H9 (cell line): ENCODE data around the gene PEAK3. TPM values are rescaled to one million over a fixed set of nuclear protein-coding genes. Genes with fewer than 3 reads are reported as not detected.

ENCODE experiments used
- DNase-seq: peaks from one replicate; pipeline ENCODE4 v3.0.0-alpha.2; 2017
- H2AFZ ChIP-seq: one replicate; pipeline ENCODE4 v1.6.1; 2013; ENCODE audit warnings: mild to moderate bottlenecking, low read length, control low read depth, moderate library complexity
- H2AK5ac ChIP-seq: 2 replicates; pipeline ENCODE4 v1.6.1; 2013; ENCODE audit warnings: low read length, control low read depth, mixed read lengths; ENCODE audit not compliant: insufficient read length
- H2BK120ac ChIP-seq: one replicate; pipeline ENCODE4 v1.6.1; 2013; ENCODE audit warnings: low read depth, mild to moderate bottlenecking, low read length, control low read depth, inconsistent platforms; ENCODE audit not compliant: poor library complexity, severe bottlenecking
- H2BK12ac ChIP-seq: 2 replicates; pipeline ENCODE4 v1.6.1; 2013; ENCODE audit warnings: low read length, control low read depth, mixed read lengths, low read depth; ENCODE audit not compliant: insufficient read length
- H2BK15ac ChIP-seq: 2 replicates; pipeline ENCODE4 v1.6.1; 2013; ENCODE audit warnings: low read depth, low read length, control low read depth
- H2BK20ac ChIP-seq: one replicate; pipeline ENCODE4 v1.6.1; 2013; ENCODE audit warnings: low read depth, mild to moderate bottlenecking, low read length, control low read depth, inconsistent platforms; ENCODE audit not compliant: poor library complexity, severe bottlenecking
- H2BK5ac ChIP-seq: 2 replicates; pipeline ENCODE4 v1.6.1; 2013; ENCODE audit warnings: low read length, control low read depth, mixed read lengths; ENCODE audit not compliant: insufficient read length
- H3K14ac ChIP-seq: 2 replicates; pipeline ENCODE4 v1.6.1; 2013; ENCODE audit warnings: low read length, control low read depth; ENCODE audit not compliant: insufficient read depth
- H3K18ac ChIP-seq: 2 replicates; pipeline ENCODE4 v1.6.1; 2013; ENCODE audit warnings: low read depth, mild to moderate bottlenecking, mixed read lengths, low read length, control low read depth; ENCODE audit not compliant: insufficient read length
- H3K23ac ChIP-seq: 2 replicates; pipeline ENCODE4 v1.6.1; 2013; ENCODE audit warnings: low read length, control low read depth, mixed read lengths, low read depth; ENCODE audit not compliant: insufficient read length
- H3K23me2 ChIP-seq: 2 replicates; pipeline ENCODE4 v1.6.1; 2013; ENCODE audit warnings: low read depth, mild to moderate bottlenecking, mixed read lengths, low read length, control low read depth; ENCODE audit not compliant: insufficient read length, poor library complexity, severe bottlenecking
- H3K27ac ChIP-seq: 2 replicates; pipeline ENCODE4 v1.5.1; 2013; ENCODE audit warnings: low read length, control low read depth, mixed read lengths, low read depth; ENCODE audit not compliant: insufficient read length
- H3K27me3 ChIP-seq: 2 replicates; pipeline ENCODE4 v1.6.1; 2013; ENCODE audit warnings: low read length, control low read depth, inconsistent platforms; ENCODE audit not compliant: insufficient read depth
- H3K4ac ChIP-seq: 2 replicates; pipeline ENCODE4 v1.6.1; 2013; ENCODE audit warnings: low read depth, mild to moderate bottlenecking, control low read depth, inconsistent platforms, low read length, moderate library complexity
- H3K4me1 ChIP-seq: 2 replicates; pipeline ENCODE4 v1.6.1; 2013; ENCODE audit warnings: low read length, control low read depth, inconsistent platforms; ENCODE audit not compliant: insufficient read depth
- H3K4me2 ChIP-seq: 2 replicates; pipeline ENCODE4 v1.6.1; 2013; ENCODE audit warnings: low read length, control low read depth, mixed read lengths; ENCODE audit not compliant: insufficient read length, insufficient read depth
- H3K56ac ChIP-seq: 2 replicates; pipeline ENCODE4 v1.6.1; 2013; ENCODE audit warnings: low read depth, mild to moderate bottlenecking, mixed read lengths, low read length, control low read depth; ENCODE audit not compliant: insufficient read length
- H3K79me1 ChIP-seq: 2 replicates; pipeline ENCODE4 v1.6.1; 2013; ENCODE audit warnings: low read depth, mild to moderate bottlenecking, moderate library complexity, low read length, control low read depth, inconsistent platforms; ENCODE audit not compliant: insufficient read depth, poor library complexity, severe bottlenecking
- H3K79me2 ChIP-seq: 2 replicates; pipeline ENCODE4 v1.6.1; 2013; ENCODE audit warnings: low read length, control low read depth, inconsistent platforms; ENCODE audit not compliant: insufficient read depth
- H3K9ac ChIP-seq: 2 replicates; pipeline ENCODE4 v1.6.1; 2013; ENCODE audit warnings: low read length, control low read depth, mixed read lengths; ENCODE audit not compliant: insufficient read length; ENCODE audit errors: extremely low read depth
- H3K9me3 ChIP-seq: one replicate; pipeline ENCODE4 v1.6.1; 2013; ENCODE audit warnings: low read depth, low read length, inconsistent platforms; ENCODE audit not compliant: control insufficient read depth
- H3T11ph ChIP-seq: one replicate; pipeline ENCODE4 v1.6.1; 2013; ENCODE audit warnings: mild to moderate bottlenecking, low read length, control low read depth, inconsistent platforms
- H4K20me1 ChIP-seq: one replicate; pipeline ENCODE4 v1.6.1; 2013; ENCODE audit not compliant: control insufficient read depth, insufficient read length, insufficient read depth
- H4K5ac ChIP-seq: 2 replicates; pipeline ENCODE4 v1.6.1; 2013; ENCODE audit warnings: low read depth, mild to moderate bottlenecking, mixed read lengths, low read length, control low read depth; ENCODE audit not compliant: insufficient read length
- H4K8ac ChIP-seq: replicated peaks from 2 replicates; pipeline ENCODE4 v1.6.1; 2013; ENCODE audit warnings: low read length, control low read depth, mixed read lengths, low read depth; ENCODE audit not compliant: insufficient read length
- H4K91ac ChIP-seq: 2 replicates; pipeline ENCODE4 v1.6.1; 2013; ENCODE audit warnings: low read depth, mild to moderate bottlenecking, moderate library complexity, mixed read lengths, low read length, control low read depth; ENCODE audit not compliant: insufficient read length
- H3K27ac Mint-ChIP-seq, 3 experiments: 2 replicates in 2 of 3; 3 replicates in 1 of 3; pipeline ENCODE4 v1.8.0; 2020 to 2021; ENCODE audit warnings: mixed read lengths in 3 of 3, mild to moderate bottlenecking in 1 of 3, moderate library complexity in 1 of 3
- H3K27me3 Mint-ChIP-seq: 2 replicates; pipeline ENCODE4 v1.8.0; 2021; ENCODE audit warnings: low read depth, mild to moderate bottlenecking, moderate library complexity, mixed read lengths
- H3K36me3 Mint-ChIP-seq, 3 experiments: 2 replicates in 2 of 3; 3 replicates in 1 of 3; pipeline ENCODE4 v1.8.0; 2020 to 2021; ENCODE audit warnings: low read depth in 3 of 3, mixed read lengths in 3 of 3; ENCODE audit not compliant: insufficient read depth in 1 of 3
- H3K4me1 Mint-ChIP-seq, 2 experiments: 2 replicates each; pipeline ENCODE4 v1.8.0; 2020; ENCODE audit warnings: mixed read lengths in 2 of 2
- H3K4me3 Mint-ChIP-seq, 2 experiments: 2 replicates in 1 of 2; 3 replicates in 1 of 2; pipeline ENCODE4 v1.8.0; 2020 to 2021; ENCODE audit warnings: mild to moderate bottlenecking in 2 of 2, mixed read lengths in 2 of 2, moderate library complexity in 1 of 2
- H3K9me3 Mint-ChIP-seq, 2 experiments: 2 replicates in 1 of 2; 3 replicates in 1 of 2; pipeline ENCODE4 v1.8.0; 2020; ENCODE audit warnings: mild to moderate bottlenecking in 2 of 2, mixed read lengths in 2 of 2, moderate library complexity in 1 of 2
- WGBS: extraction: QIAGEN DNeasy Blood & Tissue Kit; methylation state at CpG from one replicate; pipeline ENCODE4 v1.1.7; 2013; ENCODE audit warnings: missing lambda C conversion rate, low lambda C conversion rate, mixed read lengths; ENCODE audit not compliant: insufficient read length; ENCODE audit errors: extremely low coverage; 5-methylcytosine and 5-hydroxymethylcytosine counted together
- total RNA-seq: library from RNA; stranded (reverse); gene quantifications from 2 replicates; pipeline ENCODE4 v1.2.1, GENCODE V29; 2021
- TF ChIP-seq, protein P1 (sequence below): fragments of 200-600 bp; sonication (generic); conservative IDR thresholded peaks from 3 replicates; pipeline ENCODE4 v1.8.0; 2021; ENCODE audit warnings: antibody characterized with exemption, mild to moderate bottlenecking

PEAK3 gene
- total RNA-seq, 1 experiment from 2014 or later: not detected

DNA sequence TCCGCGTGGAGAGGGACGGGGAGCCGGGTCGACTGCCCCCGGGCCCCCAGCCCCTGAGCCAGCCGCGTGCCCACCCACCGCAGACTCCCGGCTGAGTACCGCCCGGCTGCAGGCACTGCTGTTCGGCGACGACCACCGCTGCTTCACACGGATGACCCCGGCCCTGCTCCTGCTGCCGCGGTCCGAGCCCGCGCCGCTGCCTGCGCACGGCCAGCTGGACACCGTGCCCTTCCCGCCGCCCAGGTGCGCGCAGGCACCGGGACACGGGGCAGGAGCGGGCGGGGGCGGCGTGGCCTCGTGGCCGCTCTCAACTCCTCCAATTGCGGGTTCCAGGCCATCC, 31.2 kb downstream of the PEAK3 start:
- Histone ChIP-seq H3K27ac (no peak overlapping the region), H3K79me2 (no peaks in the 10 kb centered on the region), H3K23ac (no peak overlapping the region), H3K23me2 (peaks cover 10% of the 10 kb centered on the region), H3K18ac (no peak overlapping the region), H2BK5ac (no peak overlapping the region), H3K4me1 (no peaks in the 10 kb centered on the region), H2AK5ac (no peak overlapping the region), H3T11ph (no peak overlapping the region), H3K79me1 (no peaks in the 10 kb centered on the region), H2BK12ac (no peak overlapping the region), H3K56ac (no peak overlapping the region), H3K9ac (no peak overlapping the region), H4K5ac (no peak overlapping the region), H3K4me2 (no peak overlapping the region), H2BK120ac (no peak overlapping the region), H2BK20ac (no peak overlapping the region), H4K91ac (no peak overlapping the region), H4K20me1 (no peaks in the 10 kb centered on the region), H3K27me3 (no peaks in the 10 kb centered on the region; the same call in 1 of the 2 replicates), H3K4ac (no peak overlapping the region), H3K9me3 (no peaks in the 10 kb centered on the region), H3K14ac (no peak overlapping the region; the same call in 1 of the 2 replicates), H2AFZ (no peak overlapping the region), H4K8ac (no peak overlapping the region), H2BK15ac (no peak overlapping the region)
- H3K4me1 Mint-ChIP-seq: peaks cover 4% of the 10 kb centered on the region in 2 experiments
- no peak for DNase-seq
- H3K27me3 Mint-ChIP-seq: peaks cover 11% of the 10 kb centered on the region
- H3K27ac Mint-ChIP-seq: no peak overlapping the region
- peaks cover 2 to 16% (median 3%) of the 10 kb centered on the region in 3 experiments; a peak in 5 of 7 replicates for H3K36me3 Mint-ChIP-seq
- no CpG with 5 or more reads among the region's 40 CpGs for WGBS
- no peak overlapping the region for H3K4me3 Mint-ChIP-seq
- TF ChIP-seq, protein P1, sequence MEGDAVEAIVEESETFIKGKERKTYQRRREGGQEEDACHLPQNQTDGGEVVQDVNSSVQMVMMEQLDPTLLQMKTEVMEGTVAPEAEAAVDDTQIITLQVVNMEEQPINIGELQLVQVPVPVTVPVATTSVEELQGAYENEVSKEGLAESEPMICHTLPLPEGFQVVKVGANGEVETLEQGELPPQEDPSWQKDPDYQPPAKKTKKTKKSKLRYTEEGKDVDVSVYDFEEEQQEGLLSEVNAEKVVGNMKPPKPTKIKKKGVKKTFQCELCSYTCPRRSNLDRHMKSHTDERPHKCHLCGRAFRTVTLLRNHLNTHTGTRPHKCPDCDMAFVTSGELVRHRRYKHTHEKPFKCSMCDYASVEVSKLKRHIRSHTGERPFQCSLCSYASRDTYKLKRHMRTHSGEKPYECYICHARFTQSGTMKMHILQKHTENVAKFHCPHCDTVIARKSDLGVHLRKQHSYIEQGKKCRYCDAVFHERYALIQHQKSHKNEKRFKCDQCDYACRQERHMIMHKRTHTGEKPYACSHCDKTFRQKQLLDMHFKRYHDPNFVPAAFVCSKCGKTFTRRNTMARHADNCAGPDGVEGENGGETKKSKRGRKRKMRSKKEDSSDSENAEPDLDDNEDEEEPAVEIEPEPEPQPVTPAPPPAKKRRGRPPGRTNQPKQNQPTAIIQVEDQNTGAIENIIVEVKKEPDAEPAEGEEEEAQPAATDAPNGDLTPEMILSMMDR: no peak
- H3K9me3 Mint-ChIP-seq: no peaks in the 10 kb centered on the region
